Activated B cell treated with CpG ODN at 0.5 μM for 24 hours (primary cell): ENCODE data around the gene OSBPL7. TPM values are rescaled to one million over a fixed set of nuclear protein-coding genes. Genes with fewer than 3 reads are reported as not detected.

Experiments used
- ATAC-seq: fragments of 200-7000 bp; cut with Tn5 transposase; one replicate; pipeline ENCODE4 v1.10.0; 2021; ENCODE audit warnings: low read depth, mild to moderate bottlenecking, moderate library complexity
- CTCF ChIA-PET: fragments of 350-600 bp; sonication (Branson Sonifier 250); formaldehyde crosslinking; loops from one replicate; lab custom pipeline; 2021; ENCODE audit warnings: antibody characterized with exemption; lab: Charles Lee
- POLR2A ChIA-PET: fragments of 350-600 bp; sonication (Branson Sonifier 250); formaldehyde crosslinking; loops from one replicate; lab custom pipeline; 2021; ENCODE audit warnings: antibody characterized with exemption; lab: Charles Lee
- DNase-seq: peaks from one replicate; pipeline ENCODE4 v3.0.0; 2022
- H3K27ac Mint-ChIP-seq: one replicate; pipeline ENCODE4 v1.8.0; 2020; ENCODE audit warnings: mixed read lengths
- H3K27me3 Mint-ChIP-seq: one replicate; pipeline ENCODE4 v1.8.0; 2021; ENCODE audit warnings: mixed read lengths
- H3K36me3 Mint-ChIP-seq: one replicate; pipeline ENCODE4 v1.8.0; 2021; ENCODE audit warnings: low read depth, mixed read lengths
- H3K4me1 Mint-ChIP-seq: one replicate; pipeline ENCODE4 v1.8.0; 2021; ENCODE audit warnings: mixed read lengths
- H3K4me3 Mint-ChIP-seq: one replicate; pipeline ENCODE4 v1.8.0; 2020; ENCODE audit warnings: mild to moderate bottlenecking, mixed read lengths
- H3K9me3 Mint-ChIP-seq: one replicate; pipeline ENCODE4 v1.8.0; 2020; ENCODE audit warnings: mixed read lengths
- intact Hi-C: fragments of 100-400 bp; cut with micrococcal nuclease; formaldehyde crosslinking; loops from one replicate; pipeline ENCODE4 v1.15.1; 2024
- total RNA-seq: library from RNA; stranded (reverse); gene quantifications from 2 replicates; pipeline ENCODE4 v1.2.3, GENCODE V29; 2022
- TF ChIP-seq, protein P1 (sequence below): fragments of 200-600 bp; IDR thresholded peaks from one replicate; pipeline ENCODE4 v1.8.0; 2022; ENCODE audit warnings: antibody characterized with exemption, mild to moderate bottlenecking

OSBPL7 gene
- total RNA-seq, 1 donor from 2014 or later, result 34.4 TPM

DNA sequence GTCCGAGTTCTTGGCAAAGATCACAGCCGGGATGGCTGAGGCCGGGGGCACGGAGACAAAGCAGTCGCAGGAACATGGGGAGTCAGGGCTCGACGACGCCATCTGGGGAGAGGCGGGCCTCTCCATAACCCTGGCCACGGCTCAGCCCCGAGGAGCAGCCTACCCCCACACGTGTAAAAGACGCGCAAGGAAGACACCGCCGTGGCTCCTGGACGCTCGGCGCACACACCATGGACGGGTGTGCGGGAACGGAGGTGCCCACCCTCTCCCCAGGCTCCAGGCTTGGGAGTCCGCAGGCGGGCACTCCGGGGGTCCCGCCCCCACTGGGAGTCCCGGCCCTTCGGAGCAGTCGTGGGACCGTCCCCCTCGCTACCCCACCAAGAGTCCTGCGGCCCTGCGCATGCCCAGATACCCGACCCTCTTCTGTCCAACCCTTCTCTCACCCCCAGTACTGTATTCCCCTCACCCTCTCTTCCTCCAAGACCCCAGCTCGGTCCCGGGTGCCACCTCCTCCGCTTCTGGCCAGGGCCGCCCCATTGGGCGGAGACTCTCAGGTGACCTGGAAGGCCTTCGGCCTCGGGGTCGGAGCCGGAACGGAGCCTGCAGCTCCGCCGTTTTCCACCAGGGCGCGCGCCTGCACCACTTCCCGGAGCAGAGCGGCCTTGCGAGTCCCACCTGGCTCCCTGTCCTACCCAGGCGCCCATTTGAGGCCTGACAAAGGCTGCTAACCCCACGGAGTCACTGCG lies 19.3 kb upstream of the OSBPL7 start, which contains the start of gene SCRN2:
TSS of gene SCRN2 (minus strand) at position 532 of the 746 bp plus-strand sequence. CDS start at position 102, 430 bp downstream.
- H3K9me3 Mint-ChIP-seq, result no peaks in the 10 kb centered on the region
- H3K27ac Mint-ChIP-seq, result peak within 1 kb of the TSS; percentile 79
- intact Hi-C loops, result loop anchor here (1.0 to 10.0 kb wide), 8 partner anchors 10 to 774 kb away; partner anchors contain the start of genes HOXB7, HOXB8, LRRC46 and MRPL10
- ChIA-PET POLR2A (interaction anchor here (0.6 to 3.1 kb wide), 13 partner anchors 9 to 1375 kb away, joined by 3 to 50 read pairs (median 3); partner anchors contain the start of genes CDK5RAP3, KPNB1, LRRC46 and MRPL10), CTCF (interaction anchor here (0.9 to 7.6 kb wide), 16 partner anchors 10 to 176 kb away, joined by 3 to 207 read pairs (median 4); partner anchors contain the start of genes CDK5RAP3, LRRC46, MRPL10 and OSBPL7)
- peak within 1 kb of the TSS; percentile 98 for H3K4me3 Mint-ChIP-seq
- peak; percentile 94 for ATAC-seq
- peak; percentile 91 for DNase-seq
- H3K36me3 Mint-ChIP-seq, result peaks cover 4% of the 10 kb centered on the region
- peaks cover 16% of the 10 kb centered on the region for H3K27me3 Mint-ChIP-seq
- TF ChIP-seq, protein P1, sequence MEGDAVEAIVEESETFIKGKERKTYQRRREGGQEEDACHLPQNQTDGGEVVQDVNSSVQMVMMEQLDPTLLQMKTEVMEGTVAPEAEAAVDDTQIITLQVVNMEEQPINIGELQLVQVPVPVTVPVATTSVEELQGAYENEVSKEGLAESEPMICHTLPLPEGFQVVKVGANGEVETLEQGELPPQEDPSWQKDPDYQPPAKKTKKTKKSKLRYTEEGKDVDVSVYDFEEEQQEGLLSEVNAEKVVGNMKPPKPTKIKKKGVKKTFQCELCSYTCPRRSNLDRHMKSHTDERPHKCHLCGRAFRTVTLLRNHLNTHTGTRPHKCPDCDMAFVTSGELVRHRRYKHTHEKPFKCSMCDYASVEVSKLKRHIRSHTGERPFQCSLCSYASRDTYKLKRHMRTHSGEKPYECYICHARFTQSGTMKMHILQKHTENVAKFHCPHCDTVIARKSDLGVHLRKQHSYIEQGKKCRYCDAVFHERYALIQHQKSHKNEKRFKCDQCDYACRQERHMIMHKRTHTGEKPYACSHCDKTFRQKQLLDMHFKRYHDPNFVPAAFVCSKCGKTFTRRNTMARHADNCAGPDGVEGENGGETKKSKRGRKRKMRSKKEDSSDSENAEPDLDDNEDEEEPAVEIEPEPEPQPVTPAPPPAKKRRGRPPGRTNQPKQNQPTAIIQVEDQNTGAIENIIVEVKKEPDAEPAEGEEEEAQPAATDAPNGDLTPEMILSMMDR, result peak; percentile 61
- H3K4me1 Mint-ChIP-seq, result peaks cover 23% of the 10 kb centered on the region

DNA sequence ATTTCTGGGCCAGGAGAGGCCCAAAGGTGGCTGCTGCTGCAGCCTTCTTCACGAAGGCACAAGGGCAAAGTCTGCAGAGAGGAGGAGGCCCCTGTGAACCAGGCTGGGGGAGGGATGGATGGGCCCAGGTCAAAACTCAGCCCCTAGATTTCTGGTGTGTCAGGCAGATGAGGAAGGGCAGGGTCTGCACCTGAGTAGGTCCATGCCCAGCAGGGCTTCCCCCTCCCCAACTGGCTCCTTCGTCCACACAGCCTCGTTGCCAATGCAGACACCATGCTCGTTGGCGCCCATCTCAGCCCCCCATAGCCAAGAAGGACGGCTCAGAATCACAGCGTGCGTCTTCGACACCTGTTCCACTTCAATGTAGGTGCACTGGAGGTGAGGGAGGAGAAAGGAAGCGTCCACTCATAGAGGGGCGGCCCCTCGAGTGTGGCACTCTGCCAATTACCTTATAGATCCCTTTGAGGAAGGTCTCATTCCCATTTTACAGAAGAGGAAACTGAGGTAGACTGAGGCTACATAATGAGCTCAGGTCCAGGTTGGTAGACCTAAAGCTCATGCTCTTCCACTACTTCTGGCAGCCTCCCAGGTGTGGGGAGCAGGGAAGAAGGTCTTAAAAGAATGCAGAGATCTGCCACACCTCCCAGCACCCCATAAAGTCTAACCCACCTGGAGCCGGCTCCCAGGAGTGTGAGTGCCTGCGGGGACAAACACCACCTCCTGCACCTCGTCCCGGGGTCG lies 18.6 kb upstream of the OSBPL7 start:
- Mint-ChIP-seq H3K4me1 (peaks cover 23% of the 10 kb centered on the region), H3K27ac (no peak overlapping the region), H3K27me3 (peaks cover 12% of the 10 kb centered on the region), H3K9me3 (no peaks in the 10 kb centered on the region), H3K4me3 (peak overlapping the region; percentile 98), H3K36me3 (peaks cover 4% of the 10 kb centered on the region)
- ChIA-PET POLR2A (interaction anchor here (1.0 to 3.1 kb wide), 5 partner anchors 8 to 56 kb away, joined by 3 to 50 read pairs (median 22); partner anchors contain the start of genes LRRC46, MRPL10, OSBPL7 and SP2), CTCF (interaction anchor here (0.9 to 7.6 kb wide), 10 partner anchors 10 to 131 kb away, joined by 3 to 207 read pairs (median 4); partner anchors contain the start of genes CDK5RAP3, OSBPL7, SP2 and SP6)
- DNase-seq (no peak), ATAC-seq (no peak)
- intact Hi-C loops, result loop anchor here (2.0 to 10.0 kb wide), 2 partner anchors 101 to 775 kb away; partner anchors contain the start of genes HOXB7, HOXB8 and PNPO
- TF ChIP-seq, protein P1, result no peak

DNA sequence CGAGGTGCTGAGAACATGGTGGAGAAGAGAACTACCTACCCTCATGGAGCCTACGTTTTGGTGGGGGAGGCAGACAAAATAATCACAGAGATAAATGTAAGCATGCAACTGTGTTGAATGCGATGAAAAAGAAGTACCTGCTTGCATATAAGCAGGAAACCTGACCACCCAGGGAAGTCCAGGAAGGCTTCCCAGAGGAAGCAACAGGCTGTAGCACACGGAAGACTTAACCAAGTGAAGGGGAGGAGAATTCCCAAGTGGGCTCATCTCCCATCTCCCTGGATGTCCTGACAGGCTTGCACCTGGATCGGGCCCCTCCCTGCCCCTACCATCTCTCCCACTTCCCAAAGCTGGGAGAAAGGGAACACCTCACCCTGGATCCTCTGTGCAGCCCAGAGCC lies 17.5 kb upstream of the OSBPL7 start:
- Mint-ChIP-seq H3K27me3 (peaks cover 3% of the 10 kb centered on the region), H3K27ac (no peak overlapping the region), H3K4me1 (peaks cover 23% of the 10 kb centered on the region), H3K36me3 (peaks cover 4% of the 10 kb centered on the region), H3K9me3 (no peaks in the 10 kb centered on the region), H3K4me3 (no peak overlapping the region)
- ChIA-PET POLR2A (interaction anchor here (0.6 to 3.1 kb wide), 3 partner anchors 51 to 108 kb away, joined by 3 to 50 read pairs (median 22); partner anchors contain the start of gene SP2), CTCF (interaction anchor here (7.6 kb wide), 1 partner anchor 52 kb away, joined by 207 read pairs; the partner anchor contains the start of gene SP2)
- DNase-seq (no peak), ATAC-seq (no peak)
- intact Hi-C loops, result no loop called here
- TF ChIP-seq, protein P1, result no peak

DNA sequence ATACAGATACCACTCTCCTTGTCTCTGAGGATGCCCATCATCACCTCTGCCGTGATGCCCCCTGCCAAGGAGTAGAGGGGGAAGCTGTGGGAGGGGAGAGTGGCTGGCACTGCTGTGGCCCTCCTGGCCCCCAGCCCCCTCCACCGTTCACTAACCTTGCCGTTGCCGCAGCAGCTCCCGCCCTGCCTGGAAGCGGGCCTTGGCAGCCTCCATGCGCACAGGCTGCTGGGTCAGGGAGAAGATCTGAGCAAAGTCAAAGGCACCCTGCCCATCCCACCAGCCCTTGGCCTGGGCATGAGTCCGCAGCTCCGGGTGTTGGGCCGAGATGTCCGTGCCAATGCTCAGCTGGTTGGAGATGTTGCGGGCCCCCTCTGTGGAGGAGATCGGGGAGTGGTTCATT lies 17.0 kb upstream of the OSBPL7 start:
- POLR2A ChIA-PET, result interaction anchor here (0.6 to 3.1 kb wide), 3 partner anchors 57 to 1524 kb away, joined by 3 to 50 read pairs (median 3); partner anchors contain the start of gene SP2
- no peak for DNase-seq
- no peak overlapping the region for H3K4me3 Mint-ChIP-seq
- H3K9me3 Mint-ChIP-seq, result no peaks in the 10 kb centered on the region
- CTCF ChIA-PET, result interaction anchor here (7.6 kb wide), 1 partner anchor 52 kb away, joined by 207 read pairs; the partner anchor contains the start of gene SP2
- peaks cover 25% of the 10 kb centered on the region for H3K4me1 Mint-ChIP-seq
- peaks cover 2% of the 10 kb centered on the region for H3K27me3 Mint-ChIP-seq
- TF ChIP-seq, protein P1, result no peak
- peaks cover 4% of the 10 kb centered on the region for H3K36me3 Mint-ChIP-seq
- H3K27ac Mint-ChIP-seq, result no peak overlapping the region
- intact Hi-C loops, result no loop called here
- ATAC-seq, result no peak
